Endothelial cell (in vitro differentiated cells): ENCODE results near the gene OR2L8. TPM values are rescaled to one million over a fixed set of nuclear protein-coding genes. Genes with fewer than 3 reads are reported as not detected.

Experiments used
- DNase-seq: peaks from one replicate; pipeline ENCODE4 v3.0.0; 2021; ENCODE audit warnings: low spot score
- H3K27ac Mint-ChIP-seq: one replicate; pipeline ENCODE4 v1.8.0; 2021; ENCODE audit warnings: mixed read lengths, inconsistent platforms; ENCODE audit not compliant: unreplicated experiment
- H3K27me3 Mint-ChIP-seq: one replicate; pipeline ENCODE4 v1.8.0; 2021; ENCODE audit warnings: mild to moderate bottlenecking, moderate library complexity, mixed read lengths, inconsistent platforms; ENCODE audit not compliant: unreplicated experiment
- H3K36me3 Mint-ChIP-seq: one replicate; pipeline ENCODE4 v1.8.0; 2021; ENCODE audit warnings: mild to moderate bottlenecking, low read depth, mixed read lengths, inconsistent platforms; ENCODE audit not compliant: unreplicated experiment
- H3K4me1 Mint-ChIP-seq: one replicate; pipeline ENCODE4 v1.8.0; 2021; ENCODE audit warnings: mild to moderate bottlenecking, mixed read lengths, inconsistent platforms; ENCODE audit not compliant: unreplicated experiment
- H3K4me3 Mint-ChIP-seq: one replicate; pipeline ENCODE4 v1.8.0; 2021; ENCODE audit warnings: mild to moderate bottlenecking, mixed read lengths, inconsistent platforms; ENCODE audit not compliant: unreplicated experiment
- H3K9me3 Mint-ChIP-seq: one replicate; pipeline ENCODE4 v1.8.0; 2021; ENCODE audit warnings: mixed read lengths, inconsistent platforms; ENCODE audit not compliant: unreplicated experiment
- total RNA-seq: library from RNA; stranded (reverse); fragmentation: NEBNext Ultra II Directional; extraction: Animal tissue kit (Norgen Biotek cat#: 25700); gene quantifications from one replicate; pipeline ENCODE4 v1.2.1, GENCODE V29; 2021; ENCODE audit not compliant: unreplicated experiment
- TF ChIP-seq, protein P1 (sequence below): fragments of 200-600 bp; sonication (generic); IDR thresholded peaks from one replicate; pipeline ENCODE4 v1.5.0; 2021; ENCODE audit warnings: antibody characterized with exemption; ENCODE audit not compliant: unreplicated experiment

OR2L8 gene
- total RNA-seq, 1 donor from 2014 or later: not detected

DNA sequence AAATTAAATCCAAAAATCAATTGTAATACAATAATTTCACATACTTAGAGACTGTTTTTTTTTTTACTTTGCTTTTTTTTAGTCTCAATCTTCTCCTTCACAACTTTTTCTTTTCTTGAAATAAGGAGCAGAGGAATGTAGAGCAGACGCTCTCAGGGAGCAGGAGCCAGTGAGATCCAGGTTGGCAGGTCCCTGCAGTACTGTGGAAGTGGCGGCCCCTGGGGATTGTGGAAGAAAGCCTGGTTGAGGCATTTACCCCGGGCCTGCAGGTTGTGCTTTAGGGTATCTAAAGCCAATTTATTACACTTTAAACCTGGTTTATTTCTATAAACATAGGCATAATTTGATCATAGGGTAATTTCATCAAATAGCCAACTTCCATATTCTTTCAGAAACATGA lies 24.7 kb upstream of the OR2L8 start:
- DNase-seq: no peak
- no peaks in the 10 kb centered on the region for H3K27me3 Mint-ChIP-seq
- H3K9me3 Mint-ChIP-seq: peaks cover 5% of the 10 kb centered on the region
- TF ChIP-seq, protein P1, sequence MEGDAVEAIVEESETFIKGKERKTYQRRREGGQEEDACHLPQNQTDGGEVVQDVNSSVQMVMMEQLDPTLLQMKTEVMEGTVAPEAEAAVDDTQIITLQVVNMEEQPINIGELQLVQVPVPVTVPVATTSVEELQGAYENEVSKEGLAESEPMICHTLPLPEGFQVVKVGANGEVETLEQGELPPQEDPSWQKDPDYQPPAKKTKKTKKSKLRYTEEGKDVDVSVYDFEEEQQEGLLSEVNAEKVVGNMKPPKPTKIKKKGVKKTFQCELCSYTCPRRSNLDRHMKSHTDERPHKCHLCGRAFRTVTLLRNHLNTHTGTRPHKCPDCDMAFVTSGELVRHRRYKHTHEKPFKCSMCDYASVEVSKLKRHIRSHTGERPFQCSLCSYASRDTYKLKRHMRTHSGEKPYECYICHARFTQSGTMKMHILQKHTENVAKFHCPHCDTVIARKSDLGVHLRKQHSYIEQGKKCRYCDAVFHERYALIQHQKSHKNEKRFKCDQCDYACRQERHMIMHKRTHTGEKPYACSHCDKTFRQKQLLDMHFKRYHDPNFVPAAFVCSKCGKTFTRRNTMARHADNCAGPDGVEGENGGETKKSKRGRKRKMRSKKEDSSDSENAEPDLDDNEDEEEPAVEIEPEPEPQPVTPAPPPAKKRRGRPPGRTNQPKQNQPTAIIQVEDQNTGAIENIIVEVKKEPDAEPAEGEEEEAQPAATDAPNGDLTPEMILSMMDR: no peak
- H3K4me3 Mint-ChIP-seq: no peak overlapping the region
- H3K27ac Mint-ChIP-seq: no peak overlapping the region
- H3K36me3 Mint-ChIP-seq: no peaks in the 10 kb centered on the region
- no peaks in the 10 kb centered on the region for H3K4me1 Mint-ChIP-seq

DNA sequence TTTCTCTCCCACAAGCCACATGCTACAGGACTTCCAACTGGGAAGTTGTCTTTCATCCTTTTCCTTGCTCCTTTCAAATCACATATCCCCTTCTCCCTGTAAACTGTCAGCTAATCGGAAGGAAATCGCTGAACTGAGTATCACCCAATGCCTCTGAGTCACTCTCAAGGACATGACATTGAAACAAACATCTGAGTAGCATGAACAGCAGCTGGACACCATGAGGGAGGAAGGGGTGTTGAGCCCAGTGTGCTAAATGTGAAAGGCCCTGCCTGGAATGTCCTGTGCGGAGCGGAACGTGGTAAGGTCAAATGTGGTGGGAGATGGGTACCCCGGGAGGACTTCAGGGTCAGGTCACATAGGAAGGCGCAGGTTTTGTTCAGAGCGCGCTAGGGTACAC lies 23.8 kb upstream of the OR2L8 start, which contains the start of gene OR2AJ1:
Gene OR2AJ1 (plus strand): TSS at position 22 of the 400 bp plus-strand sequence. CDS start 8,880 bp downstream, outside the sequence.
- Mint-ChIP-seq H3K36me3 (no peaks in the 10 kb centered on the region), H3K4me1 (no peaks in the 10 kb centered on the region), H3K27ac (no peak within 1 kb of the TSS), H3K9me3 (peaks cover 5% of the 10 kb centered on the region), H3K27me3 (no peaks in the 10 kb centered on the region), H3K4me3 (no peak within 1 kb of the TSS)
- DNase-seq: no peak
- TF ChIP-seq, protein P1: no peak

DNA sequence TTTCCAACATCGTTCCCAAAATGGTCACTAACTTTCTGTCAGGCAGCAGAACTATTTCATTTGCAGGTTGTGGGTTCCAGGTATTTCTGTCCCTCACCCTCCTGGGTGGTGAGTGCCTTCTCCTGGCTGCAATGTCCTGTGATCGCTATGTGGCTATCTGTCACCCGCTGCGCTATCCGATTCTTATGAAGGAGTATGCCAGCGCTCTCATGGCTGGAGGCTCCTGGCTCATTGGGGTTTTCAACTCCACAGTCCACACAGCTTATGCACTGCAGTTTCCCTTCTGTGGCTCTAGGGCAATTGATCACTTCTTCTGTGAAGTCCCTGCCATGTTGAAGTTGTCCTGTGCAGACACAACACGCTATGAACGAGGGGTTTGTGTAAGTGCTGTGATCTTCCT lies 14.7 kb upstream of the OR2L8 start:
- Mint-ChIP-seq H3K4me3 (no peak overlapping the region), H3K27ac (no peak overlapping the region), H3K36me3 (no peaks in the 10 kb centered on the region), H3K4me1 (no peaks in the 10 kb centered on the region), H3K9me3 (peaks cover 5% of the 10 kb centered on the region), H3K27me3 (peaks cover 4% of the 10 kb centered on the region)
- TF ChIP-seq, protein P1: no peak
- DNase-seq: no peak

DNA sequence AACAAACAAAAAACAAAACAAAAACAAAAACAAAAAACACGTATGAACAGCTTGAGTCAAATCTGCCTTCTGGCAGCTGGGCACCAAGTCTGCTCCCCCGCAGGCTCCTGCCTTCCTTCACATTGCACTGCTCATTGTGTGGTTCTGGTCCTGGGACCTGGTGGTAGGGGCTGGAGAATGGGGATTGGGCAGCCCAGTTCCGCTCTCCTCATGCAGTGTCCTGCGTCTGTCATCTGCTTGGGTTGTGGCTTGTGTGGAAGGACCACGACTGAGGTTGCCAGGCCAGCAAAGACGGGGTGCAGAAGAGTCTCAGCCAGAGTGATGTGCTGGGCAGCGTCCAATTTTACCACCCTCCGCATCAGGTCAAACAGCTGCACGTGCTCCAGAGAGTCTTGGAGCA lies 12.9 kb upstream of the OR2L8 start:
- no peak for DNase-seq
- no peaks in the 10 kb centered on the region for H3K36me3 Mint-ChIP-seq
- peaks cover 4% of the 10 kb centered on the region for H3K27me3 Mint-ChIP-seq
- TF ChIP-seq, protein P1: no peak
- H3K27ac Mint-ChIP-seq: no peak overlapping the region
- peak overlapping the region; percentile 5 for H3K4me3 Mint-ChIP-seq
- H3K9me3 Mint-ChIP-seq: peaks cover 5% of the 10 kb centered on the region
- H3K4me1 Mint-ChIP-seq: no peaks in the 10 kb centered on the region

DNA sequence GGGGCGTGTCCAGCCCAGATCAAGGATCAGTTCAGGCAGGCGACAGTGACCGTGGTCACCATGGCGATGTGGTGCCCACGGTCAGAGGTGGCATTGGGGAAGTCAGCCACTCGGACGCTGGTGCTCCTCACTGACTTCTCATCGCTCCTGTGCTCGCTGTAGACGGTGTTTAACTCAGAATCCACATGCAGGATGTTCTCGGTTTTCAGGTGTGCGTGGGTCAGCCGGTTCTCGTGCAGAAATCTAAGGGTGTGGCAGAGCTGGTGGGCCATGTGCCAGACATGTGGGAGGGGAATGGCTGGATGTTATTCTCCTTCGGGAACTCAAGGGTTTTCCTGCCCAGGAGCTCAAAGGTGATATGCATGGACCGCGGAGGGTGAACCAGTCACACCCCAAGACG lies 12.2 kb upstream of the OR2L8 start:
- H3K27me3 Mint-ChIP-seq: peaks cover 4% of the 10 kb centered on the region
- H3K27ac Mint-ChIP-seq: no peak overlapping the region
- H3K36me3 Mint-ChIP-seq: no peaks in the 10 kb centered on the region
- no peak overlapping the region for H3K4me3 Mint-ChIP-seq
- no peak for DNase-seq
- H3K4me1 Mint-ChIP-seq: no peaks in the 10 kb centered on the region
- H3K9me3 Mint-ChIP-seq: peaks cover 5% of the 10 kb centered on the region
- TF ChIP-seq, protein P1: no peak
